RPMI7951 (cell line): ENCODE measurements around the gene FAM228B. TPM values are rescaled to one million over a fixed set of nuclear protein-coding genes. Genes with fewer than 3 reads are reported as not detected.
"Not testable (repeated sequence)": the region's sequence is repeated elsewhere in the genome, so short reads cannot be mapped to it uniquely, and the experiment has no call there.

Experiments used
- DNase-seq: peaks from one replicate; pipeline ENCODE4 v3.0.0-alpha.2; 2012; ENCODE audit warnings: low read depth
- total RNA-seq: library from RNA; depleted of rRNA; stranded (reverse); fragments of >200 nt; shearing (Covaris generic); gene quantifications from 2 replicates; pipeline ENCODE4 v1.2.3, GENCODE V29; 2014; rRNA removed

FAM228B gene
- 3.5 and 3.7 TPM in 2 replicates for total RNA-seq

GRCh38 chr2:24123195-24123921 is at the start of gene FAM228B, which contains the start of gene PFN4:
TSS of gene FAM228B (plus strand) at chr2:24123469. CDS start at chr2:24124362, 893 bp downstream.
TSS of gene PFN4 (minus strand) at chr2:24123334. CDS start at chr2:24122535, 799 bp downstream.
- DNase-seq, result peak; percentile 89

- DNase-seq, result no peak
Measured at GRCh38 chr2:24073816-24074215, 49.5 kb upstream of the FAM228B start.

DNA sequence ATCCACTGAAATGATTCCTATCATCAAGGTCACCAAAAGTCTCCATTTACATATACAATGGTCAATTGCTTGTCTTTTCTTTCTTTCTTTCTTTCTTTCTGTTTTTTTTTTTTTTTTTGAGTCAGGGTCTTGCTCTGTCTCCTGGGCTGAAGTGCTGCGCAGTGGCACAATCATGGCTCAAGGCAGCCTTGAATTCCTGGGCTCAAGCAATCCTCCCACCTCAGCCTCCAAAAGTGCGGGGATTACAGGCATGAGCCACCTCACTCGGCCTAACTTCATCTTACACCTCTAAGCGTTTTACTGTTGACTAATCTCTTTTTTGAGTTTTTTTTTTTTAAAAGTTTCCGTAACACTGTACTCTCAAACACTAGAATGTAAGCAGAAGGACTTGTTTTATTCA is 48.0 kb upstream of the FAM228B start:
- no peak for DNase-seq

- DNase-seq, result peak; percentile 99
Measured at GRCh38 chr2:24075915-24076848, 47.1 kb upstream of the FAM228B start, which contains the start of gene SF3B6. TSS of gene SF3B6 (minus strand) at chr2:24076326. CDS start at chr2:24076229, 97 bp downstream.

- DNase-seq, result peak; percentile 15
Measured at GRCh38 chr2:24076849-24077534, 46.3 kb upstream of the FAM228B start.

DNA sequence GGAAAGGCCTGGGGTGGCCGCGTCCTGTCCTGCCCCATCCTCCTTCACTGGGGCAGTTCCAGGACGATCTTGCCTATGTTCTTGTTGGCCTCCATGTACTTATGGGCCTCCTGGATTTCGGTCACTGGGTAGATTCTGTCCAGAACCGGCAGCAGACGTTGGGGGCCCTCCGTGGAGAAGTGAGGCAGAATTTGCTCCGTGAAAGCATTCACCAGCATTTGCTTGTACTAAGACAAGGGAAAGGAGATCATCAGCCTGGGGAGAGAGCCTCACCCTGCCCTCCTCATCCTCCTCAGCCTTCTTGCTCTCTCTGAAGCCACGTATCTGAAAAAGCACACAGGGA is 45.8 kb upstream of the FAM228B start:
- no peak for DNase-seq

DNA sequence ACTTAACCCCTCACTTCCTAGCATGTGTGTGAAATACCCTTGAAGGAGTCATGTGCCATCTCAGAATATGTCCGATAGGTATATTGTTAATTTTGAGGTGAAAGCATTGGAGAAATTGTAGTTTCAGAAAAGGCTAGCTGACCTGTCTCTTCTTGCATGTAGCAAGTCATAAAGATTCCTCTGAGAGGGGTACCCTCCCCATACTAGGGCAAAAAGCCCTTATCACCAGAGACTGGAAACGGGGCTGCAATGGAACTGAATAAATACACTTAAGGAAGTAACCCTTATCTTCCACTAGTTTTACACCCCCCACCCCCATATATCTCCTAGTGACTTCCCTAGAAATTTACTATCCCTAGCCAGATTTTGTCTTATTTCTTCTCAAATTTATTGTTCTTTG is 45.4 kb upstream of the FAM228B start:
- DNase-seq, result no peak

DNA sequence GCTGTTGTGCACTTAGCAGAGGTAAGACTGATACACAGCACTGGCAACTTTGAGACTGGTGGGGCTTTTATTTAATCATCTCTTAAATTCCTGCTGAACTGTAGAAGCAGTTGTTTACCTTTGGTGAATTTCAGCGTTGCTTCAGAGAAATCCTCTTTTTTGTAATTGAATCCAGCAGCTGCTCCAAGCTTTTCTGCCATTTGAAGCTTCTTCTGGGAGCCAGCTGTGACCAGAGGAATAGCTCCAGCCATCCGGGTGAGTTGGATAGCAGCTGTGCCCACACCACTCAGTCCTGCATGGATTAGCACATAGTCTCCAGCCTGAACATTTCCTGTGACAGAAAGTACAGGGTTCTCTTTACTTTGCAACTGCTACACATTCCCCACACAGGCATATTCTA is 42.6 kb upstream of the FAM228B start:
- no peak for DNase-seq

GRCh38 chr2:24082787-24083566 is 40.3 kb upstream of the FAM228B start:
- no peak for DNase-seq

GRCh38 chr2:24083567-24084385 is 39.5 kb upstream of the FAM228B start:
- peak; percentile 89 for DNase-seq

DNA sequence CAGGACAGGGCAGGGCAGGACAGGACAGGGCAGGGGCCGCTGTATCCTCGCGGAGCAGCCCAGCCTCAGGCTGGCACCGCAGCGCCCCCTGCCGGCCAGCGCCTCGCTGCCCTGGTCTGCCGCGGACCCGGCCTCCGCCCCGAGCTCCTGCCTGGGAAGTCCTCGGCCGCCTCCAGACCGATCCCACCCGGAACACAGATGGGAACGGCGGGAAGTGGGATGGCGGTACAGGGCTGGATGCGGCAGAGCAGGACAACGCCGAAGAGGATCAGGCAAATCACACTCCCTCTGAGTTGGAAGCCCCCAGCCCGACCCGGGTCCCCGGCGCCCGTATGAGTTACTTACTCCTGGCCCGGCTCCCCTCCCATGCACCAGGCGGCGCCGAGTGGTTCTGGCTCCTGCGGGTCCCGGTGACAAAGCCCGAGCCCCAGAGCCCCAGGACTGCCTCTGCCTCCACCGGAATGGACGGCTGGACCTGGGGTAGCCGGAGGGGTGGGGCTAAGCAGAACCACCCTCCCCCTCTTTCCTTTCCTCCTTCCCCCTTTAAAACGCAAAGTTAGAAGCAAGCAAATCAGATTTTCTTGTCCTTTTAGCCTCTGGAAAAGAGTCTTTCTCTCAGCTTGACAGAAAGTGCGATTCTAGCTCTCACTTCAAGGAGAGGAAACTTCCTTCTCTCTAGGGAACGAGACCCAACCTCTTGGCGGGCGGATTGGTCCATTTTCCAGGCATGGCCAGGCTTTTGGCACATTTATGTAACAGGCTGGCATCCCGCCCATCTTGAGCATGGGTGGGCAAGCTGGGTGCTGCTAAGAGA is 38.7 kb upstream of the FAM228B start, which contains the start of gene TP53I3:
TSS of gene TP53I3 (minus strand) at position 449 of the 814 bp plus-strand sequence. CDS start 508 bp downstream, outside the sequence.
- DNase-seq, result peak; percentile 90

DNA sequence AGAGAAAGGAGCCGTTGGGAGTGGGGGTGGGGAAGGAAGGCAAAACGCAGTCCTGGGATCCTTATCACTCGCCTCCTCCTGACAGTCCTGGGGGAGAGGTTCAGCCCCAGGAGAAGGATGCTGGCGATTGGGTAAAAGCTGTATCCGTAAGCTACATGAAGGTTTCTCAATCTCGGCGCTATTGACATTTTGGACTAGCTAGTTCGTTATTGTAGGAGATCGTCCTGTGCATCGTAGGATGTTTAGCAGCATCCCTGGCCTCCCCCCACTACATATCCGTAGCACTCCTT is 38.1 kb upstream of the FAM228B start:
- no peak for DNase-seq

DNA sequence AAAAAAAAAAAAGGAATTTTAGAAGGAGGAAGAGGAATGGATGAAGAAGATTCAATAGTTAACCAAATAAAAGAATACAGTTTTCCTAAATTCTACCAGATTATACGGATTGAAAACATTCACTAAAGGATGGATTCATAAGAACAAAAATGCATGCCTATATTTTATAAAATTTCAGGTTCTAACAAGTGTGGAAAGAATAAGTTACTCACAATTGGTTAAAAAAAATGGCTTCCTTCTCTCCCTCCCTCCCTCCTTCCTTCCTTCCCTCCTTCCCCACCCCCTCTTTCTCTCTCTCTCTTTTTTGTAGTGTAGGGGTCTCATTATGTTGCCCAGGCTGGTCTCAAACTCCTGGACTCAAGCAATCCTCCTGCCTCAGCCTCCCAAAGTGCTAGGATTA is 37.0 kb upstream of the FAM228B start:
- DNase-seq, result no peak

DNA sequence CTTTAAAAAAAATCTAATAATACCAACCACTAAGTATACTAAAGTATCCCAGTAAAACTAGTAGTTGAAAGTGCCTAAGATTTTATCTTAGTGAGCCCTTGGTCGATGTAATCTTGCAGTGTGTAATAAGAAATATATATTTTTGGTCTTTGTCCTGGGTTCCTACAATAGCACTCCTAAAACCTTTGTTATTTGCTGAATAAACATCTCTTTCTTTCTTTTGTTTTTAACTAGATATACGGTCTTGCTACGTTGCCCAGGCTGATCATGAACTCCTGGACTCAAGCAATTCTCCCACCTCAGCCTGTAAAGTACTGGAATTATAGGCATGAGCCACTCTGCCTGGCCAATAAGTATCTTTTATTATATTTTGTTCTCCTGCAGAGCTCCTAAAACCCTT is 36.2 kb upstream of the FAM228B start:
- DNase-seq, result no peak

DNA sequence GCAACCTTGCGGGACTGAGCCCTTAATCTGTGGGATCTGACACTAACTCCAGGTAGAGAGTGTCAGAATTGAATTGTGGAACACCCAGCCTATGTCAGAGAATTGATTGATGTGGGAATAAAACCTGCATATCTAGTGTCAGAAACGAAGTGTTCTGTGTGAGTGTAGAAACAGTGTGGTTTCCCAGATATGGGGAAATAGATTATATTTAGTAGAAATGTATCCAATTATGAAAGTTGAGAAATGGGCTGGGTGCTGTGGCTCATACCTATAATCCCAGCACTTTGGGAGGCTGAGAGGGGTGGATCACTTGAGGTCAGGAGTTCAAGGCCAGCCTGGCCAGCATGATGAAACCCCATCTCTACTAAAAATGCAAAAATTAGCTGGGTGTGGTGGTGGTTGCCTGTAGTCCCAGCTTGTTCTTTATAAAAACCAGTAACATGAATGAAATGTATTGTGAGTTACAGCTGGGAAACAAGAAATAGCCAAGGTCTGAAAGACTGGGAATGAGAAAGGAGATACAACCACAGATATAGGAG is 34.4 kb upstream of the FAM228B start:
- DNase-seq, result no peak

DNA sequence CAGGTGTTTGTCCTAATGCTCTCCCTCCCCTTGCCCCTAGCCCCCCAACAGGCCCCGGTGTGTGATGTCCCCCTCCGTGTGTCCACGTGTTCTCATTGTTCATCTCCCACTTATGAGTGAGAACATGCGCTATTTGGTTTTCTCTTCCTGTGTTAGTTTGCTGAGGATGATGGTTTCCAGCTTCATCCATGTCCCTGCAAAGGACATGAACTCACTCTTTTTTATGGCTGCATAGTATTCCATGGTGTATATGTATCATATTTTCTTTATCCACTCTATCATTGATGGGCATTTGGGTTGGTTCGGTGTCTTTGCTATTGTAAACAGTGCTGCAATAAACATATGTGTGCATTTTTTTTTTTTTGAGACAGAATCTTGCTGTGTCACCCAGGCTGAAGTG is 30.0 kb upstream of the FAM228B start:
- DNase-seq, result not testable (repeated sequence)

DNA sequence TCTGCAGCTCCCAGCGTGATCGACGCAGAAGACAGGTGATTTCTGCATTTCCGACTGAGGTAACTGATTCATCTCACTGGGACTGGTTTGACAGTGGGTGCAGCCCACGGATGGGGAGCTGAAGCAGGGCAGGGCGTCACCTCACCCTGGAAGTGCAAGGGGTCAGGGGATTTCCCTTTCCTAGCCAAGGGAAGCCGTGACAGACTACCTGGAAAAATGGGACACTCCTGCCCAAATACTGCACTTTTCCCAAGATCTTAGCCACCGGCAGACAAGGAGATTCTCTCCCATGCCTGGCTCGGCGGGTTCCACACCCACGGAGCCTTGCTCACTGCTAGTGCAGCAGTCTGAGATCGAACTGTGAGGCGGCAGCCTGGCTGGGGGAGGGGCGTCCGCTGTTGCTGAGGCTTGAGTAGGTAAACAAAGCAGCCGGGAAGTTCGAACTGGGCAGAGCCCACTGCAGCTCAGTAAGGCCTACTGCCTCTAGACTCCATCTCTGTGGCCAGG is 28.0 kb upstream of the FAM228B start:
- not testable (repeated sequence) for DNase-seq

GRCh38 chr2:24100732-24101131 is 22.5 kb upstream of the FAM228B start:
- not testable (repeated sequence) for DNase-seq

DNA sequence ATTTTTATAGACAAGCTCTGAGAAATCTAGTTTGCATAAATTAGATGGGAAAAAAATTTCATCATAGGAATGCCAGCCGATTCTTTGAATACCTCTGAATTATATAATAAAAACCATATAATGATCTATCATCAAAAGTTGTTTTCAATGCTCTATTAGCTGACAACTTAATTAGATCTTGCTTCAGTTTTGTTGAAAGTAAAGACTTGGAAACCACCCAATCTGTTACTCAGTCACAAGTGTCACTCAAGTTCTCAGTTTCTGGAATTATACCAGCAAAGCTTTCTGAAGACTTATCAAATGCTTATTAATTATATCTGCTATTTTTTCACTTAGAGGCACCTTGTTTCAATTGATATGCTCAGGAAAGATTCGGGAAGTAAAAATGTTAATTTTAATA is 21.3 kb upstream of the FAM228B start:
- no peak for DNase-seq
